GM12878 (cell line): ENCODE data around the gene CNTNAP2. TPM values are rescaled to one million over a fixed set of nuclear protein-coding genes. Genes with fewer than 3 reads are reported as not detected.

ENCODE experiments used
- ATAC-seq: fragments of 200-7000 bp; cut with Tn5 transposase; 3 replicates; pipeline ENCODE4 v1.9.1; 2020; ENCODE audit warnings: mild to moderate bottlenecking, moderate library complexity
- BruUV-seq: library from RNA; stranded (reverse); fragments of 400-500 nt; replicated peaks from 2 replicates; lab custom pipeline; 2021; lab: Mats Ljungman, UMichigan
- CTCF ChIA-PET: fragments of 300-600 bp; sonication (Branson Sonifier 250); formaldehyde crosslinking; extraction: SDS; loops from one replicate; lab custom pipeline; 2021; ENCODE audit warnings: inconsistent platforms; lab: Yijun Ruan, JAX
- POLR2A ChIA-PET: fragments of 350-600 bp; formaldehyde crosslinking; extraction: SDS; loops from one replicate; lab custom pipeline; 2021; ENCODE audit warnings: inconsistent platforms; lab: Charles Lee
- RAD21 ChIA-PET: fragments of 300-600 bp; sonication (Branson Sonifier 250); formaldehyde crosslinking; loops from one replicate; lab custom pipeline; 2023; ENCODE audit warnings: antibody characterized with exemption; ENCODE audit not compliant: unreplicated experiment; lab: Charles Lee
- SMC1A ChIA-PET: fragments of 300-600 bp; sonication (Branson Sonifier 250); formaldehyde crosslinking; loops from one replicate; lab custom pipeline; 2023; ENCODE audit not compliant: unreplicated experiment, uncharacterized antibody; lab: Charles Lee
- DNase-seq: peaks from one replicate; pipeline ENCODE4 v3.0.0-alpha.2; 2011; ENCODE audit warnings: low read depth, low spot score
- FAIRE-seq: peaks from 3 replicates; lab custom pipeline; 2011; peaks lifted over from hg19 to GRCh38; lab: Jason Lieb, UNC
- H2AFZ ChIP-seq: 2 replicates; pipeline ENCODE4 v1.6.0; 2011; ENCODE audit warnings: low read depth, low read length, control low read depth; ENCODE audit not compliant: control insufficient read depth
- H3K27ac ChIP-seq: 2 replicates; pipeline ENCODE4 v1.5.1; 2011; ENCODE audit warnings: control low read depth; ENCODE audit not compliant: control insufficient read depth, insufficient read depth
- H3K27me3 ChIP-seq, 2 experiments: replicated peaks in 1 of 2; 2 replicates each; pipeline versions ENCODE4 v1.6.0 to v1.6.1; 2011; ENCODE audit warnings: low read length in 1 of 2; ENCODE audit not compliant: control insufficient read depth in 2 of 2, insufficient read depth in 2 of 2
- H3K36me3 ChIP-seq, 2 experiments: 2 replicates each; pipeline ENCODE4 v1.5.1; 2011; ENCODE audit warnings: low read length in 1 of 2; ENCODE audit not compliant: control insufficient read depth in 2 of 2, insufficient read depth in 2 of 2
- H3K4me1 ChIP-seq: 2 replicates; pipeline ENCODE4 v1.6.1; 2011; ENCODE audit warnings: mild to moderate bottlenecking, low read length, moderate library complexity, mixed read lengths; ENCODE audit not compliant: control insufficient read depth, insufficient read depth
- H3K4me2 ChIP-seq: 2 replicates; pipeline ENCODE4 v1.6.0; 2011; ENCODE audit warnings: control low read depth; ENCODE audit not compliant: control insufficient read depth, insufficient read depth
- H3K4me3 ChIP-seq: fragments of 200-600 bp; sonication (generic); 2 replicates; pipeline ENCODE4 v1.5.1; 2016
- H3K79me2 ChIP-seq: 2 replicates; pipeline ENCODE4 v1.6.0; 2011; ENCODE audit warnings: low read length; ENCODE audit not compliant: control insufficient read depth, insufficient read depth
- H3K9ac ChIP-seq: 2 replicates; pipeline ENCODE4 v1.8.0; 2011; ENCODE audit warnings: low read length, control low read depth, mixed read lengths; ENCODE audit not compliant: control insufficient read depth, insufficient read depth
- H3K9me3 ChIP-seq: replicated peaks from 3 replicates; pipeline ENCODE4 v1.5.1; 2011; ENCODE audit warnings: mild to moderate bottlenecking, low read length; ENCODE audit not compliant: control insufficient read depth, insufficient read depth
- H4K20me1 ChIP-seq: 2 replicates; pipeline ENCODE4 v1.6.0; 2011; ENCODE audit not compliant: control insufficient read depth, insufficient read depth
- BCL3 ChIP-seq: IDR thresholded peaks from 2 replicates; pipeline ENCODE4 v1.6.1; 2011; ENCODE audit warnings: borderline replicate concordance, low read depth, mild to moderate bottlenecking, moderate library complexity, low read length; ENCODE audit not compliant: insufficient read depth, poor library complexity, severe bottlenecking
- CHD2 ChIP-seq: IDR thresholded peaks from 2 replicates; pipeline ENCODE4 v1.6.1; 2011; ENCODE audit warnings: low read depth, low read length, improper control_type of control experiment, borderline replicate concordance
- IKZF1 ChIP-seq: fragments of 450-650 bp; conservative IDR thresholded peaks from 2 replicates; pipeline ENCODE4 v1.6.1; 2017; ENCODE audit warnings: antibody characterized with exemption, mild to moderate bottlenecking
- MXI1 ChIP-seq: fragments of 150-350 bp; IDR thresholded peaks from 2 replicates; pipeline ENCODE4 v1.6.1; 2011; ENCODE audit warnings: low read depth, mild to moderate bottlenecking, inconsistent platforms, low read length, improper control_type of control experiment
- POLR2AphosphoS5 ChIP-seq: IDR thresholded peaks from 2 replicates; pipeline ENCODE4 v1.6.1; 2011; ENCODE audit warnings: mild to moderate bottlenecking, low read length, inconsistent platforms
- RFX5 ChIP-seq: IDR thresholded peaks from 2 replicates; pipeline ENCODE4 v1.6.1; 2011; ENCODE audit warnings: low read depth, low read length, improper control_type of control experiment
- SRF ChIP-seq, 2 experiments: IDR thresholded peaks; 2 replicates each; pipeline ENCODE4 v1.6.1; 2011; ENCODE audit warnings: low read depth in 2 of 2, low read length in 2 of 2, mild to moderate bottlenecking in 1 of 2, moderate library complexity in 1 of 2
- TBL1XR1 ChIP-seq: IDR thresholded peaks from 2 replicates; pipeline ENCODE4 v1.6.1; 2012; ENCODE audit warnings: low read depth, low read length, improper control_type of control experiment
- USF2 ChIP-seq: IDR thresholded peaks from 2 replicates; pipeline ENCODE4 v1.6.1; 2011; ENCODE audit warnings: low read depth, low read length, improper control_type of control experiment, borderline replicate concordance
- YY1 ChIP-seq: IDR thresholded peaks from 2 replicates; pipeline ENCODE4 v1.6.1; 2011; ENCODE audit warnings: low read depth, mild to moderate bottlenecking, low read length
- WGBS: methylation state at CpG from one replicate; pipeline ENCODE4 v1.1.6; 2016; ENCODE audit warnings: low lambda C conversion rate; ENCODE audit not compliant: insufficient replicate concordance, insufficient coverage; ENCODE audit errors: missing lambda C conversion rate; 5-methylcytosine and 5-hydroxymethylcytosine counted together
- in situ Hi-C: fragments of 300-500 bp; cut with MboI; formaldehyde crosslinking; loops from 9 replicates; pipeline ENCODE4 v1.14.3; 2018; ENCODE audit warnings: mixed read lengths
- intact Hi-C: fragments of 100-400 bp; cut with micrococcal nuclease; formaldehyde crosslinking; loops from one replicate; pipeline ENCODE4 v1.14.2; 2022; ENCODE audit not compliant: unreplicated experiment
- polyA plus RNA-seq, 11 experiments: library from polyadenylated mRNA; depleted of rRNA in 4 of 11; unstranded in 6 of 11; stranded (reverse) in 5 of 11; fragments of >200 nt; fragmentation: Nextera tagmentation in 4 of 11; fragmentation: Illumina TruSeq in 1 of 11; extraction: Ambion mirVana in 4 of 11; extraction: Trizol in 1 of 11; gene quantifications; 1 replicate in 1 of 11; 2 replicates in 10 of 11; pipeline versions ENCODE4 v1.2.1 to v1.2.3, GENCODE V29; 2011 to 2016; ENCODE audit warnings: inconsistent platforms in 2 of 11, missing spikeins in 2 of 11, low read depth in 1 of 11
- total RNA-seq, 4 experiments: library from RNA; depleted of rRNA in 3 of 4; stranded (reverse); fragments of >200 nt in 3 of 4; fragmentation: Illumina TruSeq in 1 of 4; extraction: Trizol in 1 of 4; gene quantifications; 2 replicates each; pipeline versions ENCODE4 v1.2.1 to v1.2.3, GENCODE V29; 2013 to 2021
- TF ChIP-seq, protein P1 (sequence below): fragments of 450-650 bp; IDR thresholded peaks from 2 replicates; pipeline ENCODE4 v1.6.1; 2014; ENCODE audit warnings: mild to moderate bottlenecking
- TF ChIP-seq, protein P2 (sequence below): fragments of 450-650 bp; formaldehyde crosslinking; IDR thresholded peaks from 2 replicates; pipeline ENCODE4 v1.4.0; 2022; ENCODE audit warnings: mild to moderate bottlenecking, moderate library complexity

CNTNAP2 gene
- total and polyA plus RNA-seq, 10 of the 15 experiments (the other 5 are each of a cell fraction or from before 2014, with no cell fraction given) = 0.03 to 0.08 (median 0.03) TPM; not detected in 7

DNA sequence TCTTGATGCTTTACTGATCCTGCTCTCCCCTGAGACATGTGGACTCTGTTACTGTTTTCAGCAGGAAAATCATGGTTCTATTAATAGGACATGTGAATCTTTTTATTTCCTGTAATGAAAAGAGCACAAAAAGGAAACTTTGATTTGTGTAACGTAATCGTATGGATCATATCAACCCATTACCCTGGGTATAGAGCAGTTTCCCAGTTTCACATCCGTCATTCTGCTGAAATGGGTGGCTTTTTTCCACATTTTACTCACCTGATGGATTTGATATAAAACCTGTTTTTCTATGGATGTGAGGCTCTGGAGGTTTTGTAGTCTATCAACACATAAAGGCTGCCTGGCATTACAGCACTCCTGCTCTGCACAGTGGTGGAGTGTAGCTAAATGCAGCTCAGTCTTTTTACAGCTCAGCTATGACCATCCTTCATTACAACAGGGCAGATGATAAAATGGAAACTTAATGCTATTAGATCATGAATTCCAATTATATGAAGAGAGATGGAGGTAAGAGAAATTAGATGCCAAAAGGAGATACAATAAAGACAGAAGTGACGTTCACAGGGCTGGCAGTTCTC is 1987.6 kb downstream of the CNTNAP2 start:
- H4K20me1 ChIP-seq = no peaks in the 10 kb centered on the region
- H3K27ac ChIP-seq = no peak overlapping the region
- CTCF ChIA-PET = no interaction called here
- intact Hi-C loops = no loop called here
- SMC1A ChIA-PET = no interaction called here
- H2AFZ ChIP-seq = no peak overlapping the region
- no peak overlapping the region for H3K4me3 ChIP-seq
- H3K36me3 ChIP-seq = no peaks in the 10 kb centered on the region
- TF ChIP-seq YY1 (no peak), RFX5 (no peak), CHD2 (no peak), POLR2AphosphoS5 (no peak), BCL3 (no peak), USF2 (no peak), SRF (IDR thresholded peaks at IDR 0.05; ENCODE audit: low read depth in 2 of 2, low read length in 2 of 2) (no peak), IKZF1 (no peak), TBL1XR1 (no peak), MXI1 (no peak)
- TF ChIP-seq, protein P1, sequence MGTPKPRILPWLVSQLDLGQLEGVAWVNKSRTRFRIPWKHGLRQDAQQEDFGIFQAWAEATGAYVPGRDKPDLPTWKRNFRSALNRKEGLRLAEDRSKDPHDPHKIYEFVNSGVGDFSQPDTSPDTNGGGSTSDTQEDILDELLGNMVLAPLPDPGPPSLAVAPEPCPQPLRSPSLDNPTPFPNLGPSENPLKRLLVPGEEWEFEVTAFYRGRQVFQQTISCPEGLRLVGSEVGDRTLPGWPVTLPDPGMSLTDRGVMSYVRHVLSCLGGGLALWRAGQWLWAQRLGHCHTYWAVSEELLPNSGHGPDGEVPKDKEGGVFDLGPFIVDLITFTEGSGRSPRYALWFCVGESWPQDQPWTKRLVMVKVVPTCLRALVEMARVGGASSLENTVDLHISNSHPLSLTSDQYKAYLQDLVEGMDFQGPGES = no peak
- TF ChIP-seq, protein P2, sequence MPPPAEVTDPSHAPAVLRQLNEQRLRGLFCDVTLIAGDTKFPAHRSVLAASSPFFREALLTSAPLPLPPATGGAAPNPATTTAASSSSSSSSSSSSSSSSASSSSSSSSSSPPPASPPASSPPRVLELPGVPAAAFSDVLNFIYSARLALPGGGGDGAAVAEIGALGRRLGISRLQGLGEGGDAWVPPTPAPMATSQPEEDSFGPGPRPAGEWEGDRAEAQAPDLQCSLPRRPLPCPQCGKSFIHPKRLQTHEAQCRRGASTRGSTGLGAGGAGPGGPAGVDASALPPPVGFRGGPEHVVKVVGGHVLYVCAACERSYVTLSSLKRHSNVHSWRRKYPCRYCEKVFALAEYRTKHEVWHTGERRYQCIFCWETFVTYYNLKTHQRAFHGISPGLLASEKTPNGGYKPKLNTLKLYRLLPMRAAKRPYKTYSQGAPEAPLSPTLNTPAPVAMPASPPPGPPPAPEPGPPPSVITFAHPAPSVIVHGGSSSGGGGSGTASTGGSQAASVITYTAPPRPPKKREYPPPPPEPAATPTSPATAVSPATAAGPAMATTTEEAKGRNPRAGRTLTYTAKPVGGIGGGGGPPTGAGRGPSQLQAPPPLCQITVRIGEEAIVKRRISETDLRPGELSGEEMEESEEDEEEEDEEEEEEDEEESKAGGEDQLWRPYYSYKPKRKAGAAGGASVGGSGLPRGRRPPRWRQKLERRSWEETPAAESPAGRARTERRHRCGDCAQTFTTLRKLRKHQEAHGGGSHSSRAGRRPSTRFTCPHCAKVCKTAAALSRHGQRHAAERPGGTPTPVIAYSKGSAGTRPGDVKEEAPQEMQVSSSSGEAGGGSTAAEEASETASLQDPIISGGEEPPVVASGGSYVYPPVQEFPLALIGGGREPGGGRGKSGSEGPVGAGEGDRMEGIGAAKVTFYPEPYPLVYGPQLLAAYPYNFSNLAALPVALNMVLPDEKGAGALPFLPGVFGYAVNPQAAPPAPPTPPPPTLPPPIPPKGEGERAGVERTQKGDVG = no peak
- RAD21 ChIA-PET = no interaction called here
- no peaks in the 10 kb centered on the region for H3K79me2 ChIP-seq
- ATAC-seq (no peak), FAIRE-seq (no peak), DNase-seq (no peak)
- no peaks in the 10 kb centered on the region for H3K27me3 ChIP-seq
- no peaks in the 10 kb centered on the region for H3K9me3 ChIP-seq
- H3K9ac ChIP-seq = no peak overlapping the region
- POLR2A ChIA-PET = no interaction called here
- in situ Hi-C loops = no loop called here
- no TSS peak for BruUV-seq
- no peaks in the 10 kb centered on the region for H3K4me1 ChIP-seq
- no peak overlapping the region for H3K4me2 ChIP-seq
- WGBS = 21% methylated on average over 4 of the region's 4 CpGs
